ENCODE results near the gene PARD6G. TPM values are rescaled to one million over a fixed set of nuclear protein-coding genes. Genes with fewer than 3 reads are reported as not detected.

The PARD6G gene
- total and polyA plus RNA-seq, 10 of the 15 experiments (the other 5 are each of a cell fraction or from before 2014, with no cell fraction given): 0.20 to 2.0 (median 0.60) TPM

- TF ChIP-seq ZBTB11 (CRISPR knock-in tag; IDR thresholded peaks at IDR 0.05): no peak
- no peak for TF ChIP-seq NR2C1 (IDR thresholded peaks at IDR 0.05)
- no peak for TF ChIP-seq HDAC2 (IDR thresholded peaks at IDR 0.05)
- TF ChIP-seq ZSCAN29 (IDR thresholded peaks at IDR 0.05): no peak
- TF ChIP-seq SREBF1 (IDR thresholded peaks at IDR 0.05; ENCODE audit: low read length): no peak
- no peak for TF ChIP-seq RELB (IDR thresholded peaks at IDR 0.05; ENCODE audit: low read depth)
- no peak for TF ChIP-seq NBN (IDR thresholded peaks at IDR 0.05)
- no peak for TF ChIP-seq CEBPZ (IDR thresholded peaks at IDR 0.05; ENCODE audit: low read depth, low read length)
- TF ChIP-seq TCF3 (IDR thresholded peaks at IDR 0.05; ENCODE audit: borderline replicate concordance, insufficient read depth, low read depth, low read length): no peak
Observed at GRCh38 chr18:80201739-80202138, 45.6 kb downstream of the PARD6G start (continued).

Data from GM12878 (cell line).